K562 (cell line): ENCODE measurements around the gene CHST7.

ENCODE experiments used
- BMI1 ChIP-seq: fragments of 150-350 bp; IDR thresholded peaks from 2 replicates; pipeline ENCODE4 v1.6.1; 2014; ENCODE audit warnings: low read length
- CEBPB ChIP-seq: fragments of 450-650 bp; IDR thresholded peaks from 2 replicates; pipeline ENCODE4 v1.6.1; 2016; ENCODE audit warnings: missing genetic modification characterization, missing compliant biosample characterization
- CREB1 ChIP-seq, 2 experiments: sonication (generic) in 1 of 2; formaldehyde crosslinking in 1 of 2; IDR thresholded peaks; 2 replicates each; pipeline versions ENCODE4 v1.6.1 to v1.8.0; 2012 to 2022; ENCODE audit warnings: inconsistent platforms in 1 of 2, mild to moderate bottlenecking in 1 of 2, missing genetic modification reagents in 1 of 2, moderate library complexity in 1 of 2
- HCFC1 ChIP-seq: IDR thresholded peaks from 2 replicates; pipeline ENCODE4 v1.6.1; 2012; ENCODE audit warnings: low read depth, low read length, improper control_type of control experiment
- NCOA2 ChIP-seq, 2 experiments: fragments of 450-650 bp; IDR thresholded peaks; 2 replicates each; pipeline ENCODE4 v1.6.1; 2018; ENCODE audit warnings: mild to moderate bottlenecking in 2 of 2, moderate library complexity in 1 of 2; ENCODE audit not compliant: partially characterized antibody in 2 of 2
- POLR3A ChIP-seq: IDR thresholded peaks from 2 replicates; pipeline ENCODE4 v1.6.1; 2011; ENCODE audit warnings: borderline replicate concordance, mild to moderate bottlenecking, moderate library complexity; ENCODE audit not compliant: insufficient read length, insufficient read depth; ENCODE audit errors: extremely low read depth
- SMC3 ChIP-seq: conservative IDR thresholded peaks from 2 replicates; pipeline ENCODE4 v1.6.1; 2011; ENCODE audit warnings: low read depth, low read length, improper control_type of control experiment; ENCODE audit not compliant: insufficient read depth
- SNRNP70 ChIP-seq: fragments of 200-400 bp; formaldehyde crosslinking; optimal IDR thresholded peaks from 2 replicates; pipeline ENCODE3; 2017; ENCODE audit warnings: low read depth, low read length
- SP1 ChIP-seq: sonication (generic); formaldehyde crosslinking; IDR thresholded peaks from 2 replicates; pipeline ENCODE4 v1.8.1; 2022; ENCODE audit warnings: mild to moderate bottlenecking, missing genetic modification reagents
- TRIM28 ChIP-seq: fragments of 450-650 bp; IDR thresholded peaks from 2 replicates; pipeline ENCODE4 v1.6.1; 2017
- YBX1 ChIP-seq: fragments of 450-650 bp; IDR thresholded peaks from 2 replicates; pipeline ENCODE4 v1.7.1; 2016; ENCODE audit warnings: mild to moderate bottlenecking
- YY1 ChIP-seq, 3 experiments: IDR thresholded peaks; 2 replicates each; pipeline ENCODE4 v1.6.1; 2011; ENCODE audit warnings: low read length in 2 of 3, mild to moderate bottlenecking in 2 of 3, moderate library complexity in 2 of 3, borderline replicate concordance in 1 of 3, control low read depth in 1 of 3, low read depth in 1 of 3; ENCODE audit not compliant: insufficient read depth in 3 of 3, insufficient replicate concordance in 2 of 3, control insufficient read depth in 1 of 3, insufficient read length in 1 of 3; ENCODE audit errors: extremely low read depth in 1 of 3
- TF ChIP-seq, protein P1 (sequence below), 3 experiments: IDR thresholded peaks in 2 of 3; conservative IDR thresholded peaks in 1 of 3; 2 replicates each; pipeline ENCODE4 v1.5.1; 2011 to 2012; ENCODE audit warnings: low read length in 3 of 3, mild to moderate bottlenecking in 3 of 3, control low read depth in 2 of 3, improper control_type of control experiment in 1 of 3, inconsistent platforms in 1 of 3, low read depth in 1 of 3, mixed read lengths in 1 of 3, moderate library complexity in 1 of 3; ENCODE audit not compliant: insufficient read depth in 2 of 3
- TF ChIP-seq, protein P2 (sequence below): fragments of 250-450 bp; sonication (Bioruptor Pico); IDR thresholded peaks from 2 replicates; pipeline ENCODE4 v1.8.0; 2021; ENCODE audit warnings: borderline replicate concordance, mild to moderate bottlenecking, moderate library complexity; ENCODE audit not compliant: poor library complexity, severe bottlenecking

DNA sequence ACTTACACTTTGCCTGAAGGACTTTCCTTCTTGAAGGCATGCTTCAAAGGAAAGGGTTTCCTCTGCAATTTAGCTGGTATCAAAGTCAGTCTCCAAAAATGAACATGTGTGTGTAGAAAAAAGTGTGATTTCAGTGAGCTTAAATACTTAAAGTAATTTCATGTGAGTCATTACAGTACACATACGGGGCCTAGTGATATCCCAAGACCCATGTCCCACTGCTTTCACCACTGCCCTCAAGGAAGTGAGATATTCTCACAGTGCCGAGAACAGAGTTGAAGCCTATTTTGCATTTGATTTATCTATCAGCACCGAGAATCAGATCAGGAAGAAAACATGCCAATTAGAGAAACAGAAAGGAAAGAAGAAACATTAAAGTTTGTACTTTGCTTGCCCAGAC lies 61.0 kb downstream of the CHST7 start:
- TF ChIP-seq, protein P1, sequence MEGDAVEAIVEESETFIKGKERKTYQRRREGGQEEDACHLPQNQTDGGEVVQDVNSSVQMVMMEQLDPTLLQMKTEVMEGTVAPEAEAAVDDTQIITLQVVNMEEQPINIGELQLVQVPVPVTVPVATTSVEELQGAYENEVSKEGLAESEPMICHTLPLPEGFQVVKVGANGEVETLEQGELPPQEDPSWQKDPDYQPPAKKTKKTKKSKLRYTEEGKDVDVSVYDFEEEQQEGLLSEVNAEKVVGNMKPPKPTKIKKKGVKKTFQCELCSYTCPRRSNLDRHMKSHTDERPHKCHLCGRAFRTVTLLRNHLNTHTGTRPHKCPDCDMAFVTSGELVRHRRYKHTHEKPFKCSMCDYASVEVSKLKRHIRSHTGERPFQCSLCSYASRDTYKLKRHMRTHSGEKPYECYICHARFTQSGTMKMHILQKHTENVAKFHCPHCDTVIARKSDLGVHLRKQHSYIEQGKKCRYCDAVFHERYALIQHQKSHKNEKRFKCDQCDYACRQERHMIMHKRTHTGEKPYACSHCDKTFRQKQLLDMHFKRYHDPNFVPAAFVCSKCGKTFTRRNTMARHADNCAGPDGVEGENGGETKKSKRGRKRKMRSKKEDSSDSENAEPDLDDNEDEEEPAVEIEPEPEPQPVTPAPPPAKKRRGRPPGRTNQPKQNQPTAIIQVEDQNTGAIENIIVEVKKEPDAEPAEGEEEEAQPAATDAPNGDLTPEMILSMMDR (IDR thresholded peaks at IDR 0.05 in 2 of 3, conservative IDR thresholded peaks at IDR 0.05 in 1 of 3; ENCODE audit: insufficient read depth in 2 of 3, low read depth in 1 of 3, low read length in 3 of 3) = no peak
- TF ChIP-seq SNRNP70 = no peak
- no peak for TF ChIP-seq YY1 (IDR thresholded peaks at IDR 0.05; ENCODE audit: borderline replicate concordance in 1 of 3, control insufficient read depth in 1 of 3, extremely low read depth in 1 of 3, insufficient read depth in 3 of 3, insufficient read length in 1 of 3, insufficient replicate concordance in 2 of 3, low read depth in 1 of 3, low read length in 2 of 3)
- TF ChIP-seq POLR3A = no peak
- TF ChIP-seq SP1 (CRISPR knock-in tag) = no peak
- TF ChIP-seq, protein P2, sequence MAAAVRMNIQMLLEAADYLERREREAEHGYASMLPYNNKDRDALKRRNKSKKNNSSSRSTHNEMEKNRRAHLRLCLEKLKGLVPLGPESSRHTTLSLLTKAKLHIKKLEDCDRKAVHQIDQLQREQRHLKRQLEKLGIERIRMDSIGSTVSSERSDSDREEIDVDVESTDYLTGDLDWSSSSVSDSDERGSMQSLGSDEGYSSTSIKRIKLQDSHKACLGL (CRISPR knock-in tag) = no peak
- TF ChIP-seq CREB1 (IDR thresholded peaks at IDR 0.05) = no peak
- no peak for TF ChIP-seq CREB1 (CRISPR knock-in tag; IDR thresholded peaks at IDR 0.05)
- no peak for TF ChIP-seq TRIM28
- no peak for TF ChIP-seq HCFC1
- no peak for TF ChIP-seq BMI1
- TF ChIP-seq NCOA2 (IDR thresholded peaks at IDR 0.05; ENCODE audit: partially characterized antibody in 2 of 2) = no peak
- TF ChIP-seq CEBPB (tag) = no peak
- TF ChIP-seq SMC3 = no peak
- no peak for TF ChIP-seq YBX1
